Neural progenitor cell (in vitro differentiated cells): ENCODE data around the gene TMEM101. TPM values are rescaled to one million over a fixed set of nuclear protein-coding genes. Genes with fewer than 3 reads are reported as not detected.

Experiments used
- DNase-seq: peaks from one replicate; pipeline ENCODE4 v3.0.0-alpha.2; 2016; ENCODE audit warnings: low spot score
- H2AFZ ChIP-seq: fragments of 200-600 bp; sonication (generic); replicated peaks from 2 replicates; pipeline ENCODE4 v1.6.1; 2016; ENCODE audit warnings: antibody characterized with exemption
- H3F3A ChIP-seq: fragments of 200-600 bp; sonication (generic); 2 replicates; pipeline ENCODE4 v1.6.1; 2016; ENCODE audit warnings: antibody characterized with exemption, low read depth
- H3K27ac ChIP-seq: fragments of 200-600 bp; sonication (generic); 2 replicates; pipeline ENCODE4 v1.5.1; 2016; ENCODE audit warnings: mild to moderate bottlenecking
- H3K27me3 ChIP-seq: fragments of 200-600 bp; sonication (generic); 2 replicates; pipeline ENCODE4 v1.6.1; 2016; ENCODE audit warnings: mild to moderate bottlenecking, moderate library complexity
- H3K36me3 ChIP-seq: fragments of 200-600 bp; sonication (generic); 2 replicates; pipeline ENCODE4 v1.5.1; 2016
- H3K4me1 ChIP-seq: fragments of 200-600 bp; sonication (generic); 2 replicates; pipeline ENCODE4 v1.6.1; 2016; ENCODE audit warnings: mixed run types
- H3K4me2 ChIP-seq: fragments of 200-600 bp; sonication (generic); 2 replicates; pipeline ENCODE4 v1.6.1; 2016
- H3K4me3 ChIP-seq: fragments of 200-600 bp; sonication (generic); 2 replicates; pipeline ENCODE4 v1.5.1; 2016
- H3K79me2 ChIP-seq: fragments of 200-600 bp; sonication (generic); 2 replicates; pipeline ENCODE4 v1.6.1; 2016; ENCODE audit warnings: low read depth
- H3K9ac ChIP-seq: fragments of 200-600 bp; sonication (generic); 2 replicates; pipeline ENCODE4 v1.6.1; 2016
- H3K9me3 ChIP-seq: fragments of 200-600 bp; sonication (generic); 2 replicates; pipeline ENCODE4 v1.5.1; 2016; ENCODE audit warnings: low read depth
- H4K20me1 ChIP-seq: fragments of 200-600 bp; sonication (generic); 2 replicates; pipeline ENCODE4 v1.6.1; 2016; ENCODE audit warnings: low read depth
- H3K27ac Mint-ChIP-seq: 3 replicates; pipeline ENCODE4 v1.8.0; 2021; ENCODE audit warnings: mixed read lengths
- H3K27me3 Mint-ChIP-seq: 2 replicates; pipeline ENCODE4 v1.8.0; 2022; ENCODE audit warnings: low read depth, mild to moderate bottlenecking, inconsistent platforms, moderate library complexity, mixed read lengths; ENCODE audit not compliant: insufficient read depth
- H3K36me3 Mint-ChIP-seq: 3 replicates; pipeline ENCODE4 v1.8.0; 2021; ENCODE audit warnings: mixed read lengths
- H3K4me1 Mint-ChIP-seq: 3 replicates; pipeline ENCODE4 v1.8.0; 2021; ENCODE audit warnings: mixed read lengths
- H3K4me3 Mint-ChIP-seq: 3 replicates; pipeline ENCODE4 v1.8.0; 2021; ENCODE audit warnings: mild to moderate bottlenecking, moderate library complexity, mixed read lengths
- H3K9me3 Mint-ChIP-seq: 3 replicates; pipeline ENCODE4 v1.8.0; 2020; ENCODE audit warnings: mixed read lengths
- EZH2 ChIP-seq: fragments of 200-600 bp; sonication (generic); IDR thresholded peaks from 2 replicates; pipeline ENCODE4 v1.6.1; 2017; ENCODE audit warnings: antibody characterized with exemption, mild to moderate bottlenecking, moderate library complexity
- EZH2phosphoT487 ChIP-seq: fragments of 200-600 bp; sonication (generic); IDR thresholded peaks from 2 replicates; pipeline ENCODE4 v1.6.1; 2017; ENCODE audit warnings: antibody characterized with exemption
- total RNA-seq: library from RNA; depleted of rRNA; stranded (reverse); fragments of >200 nt; gene quantifications from 2 replicates; pipeline ENCODE4 v1.2.3, GENCODE V29; 2015; ENCODE audit warnings: low replicate concordance
- TF ChIP-seq, protein P1 (sequence below): fragments of 200-600 bp; sonication (generic); IDR thresholded peaks from 2 replicates; pipeline ENCODE4 v1.5.1; 2017; ENCODE audit warnings: antibody characterized with exemption, mild to moderate bottlenecking

Gene TMEM101
- total RNA-seq, 1 donor from 2014 or later: 33.8 TPM

DNA sequence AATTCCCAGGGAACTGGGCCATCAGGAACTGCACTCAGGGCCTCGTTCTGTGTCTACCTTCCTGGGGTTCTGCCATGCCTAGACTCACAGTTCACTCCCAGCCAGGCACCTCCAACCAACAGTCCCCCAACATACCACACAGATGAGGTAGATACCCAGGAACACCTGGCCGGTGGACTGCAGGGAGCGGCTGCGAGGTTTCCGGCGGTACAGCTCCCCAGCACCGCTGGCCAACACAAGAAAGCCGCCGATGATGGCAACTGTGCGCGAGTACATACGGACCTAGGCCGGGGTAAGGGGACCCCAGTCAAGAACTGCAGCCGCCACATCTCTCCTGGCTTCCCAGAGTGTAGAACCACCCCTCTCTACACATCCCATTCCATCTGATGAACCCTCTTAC lies 1.9 kb downstream of the TMEM101 start:
- no peak overlapping the region for H3K9ac ChIP-seq
- H3K36me3 Mint-ChIP-seq: peaks cover 2% of the 10 kb centered on the region

DNA sequence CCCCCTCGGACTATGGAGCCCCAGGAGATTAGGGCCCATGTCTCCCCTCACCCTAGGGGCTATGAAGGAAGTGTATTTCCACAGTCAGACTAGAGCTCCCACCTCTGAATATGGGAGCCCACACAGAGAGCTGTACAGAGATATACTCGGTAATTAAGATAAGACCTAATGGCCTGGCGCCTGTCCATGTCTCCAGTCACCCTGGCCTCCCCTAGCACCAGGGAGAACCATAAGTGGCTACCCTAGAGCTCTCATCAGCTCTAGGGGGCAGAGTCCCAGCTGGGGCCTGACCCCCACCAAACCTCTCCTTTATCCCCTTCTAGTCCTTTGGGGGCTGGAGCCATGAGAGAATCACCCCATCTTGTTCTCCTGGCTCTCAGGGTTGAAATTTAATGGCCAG lies 2.4 kb downstream of the TMEM101 start:
- Histone ChIP-seq H3K36me3 (no peaks in the 10 kb centered on the region), H3K4me3 (no peak overlapping the region), H4K20me1 (peaks cover 8% of the 10 kb centered on the region), H3K27me3 (peaks cover 5% of the 10 kb centered on the region), H3K4me1 (peaks cover 8% of the 10 kb centered on the region), H3K4me2 (no peak overlapping the region), H3K27ac (no peak overlapping the region), H2AFZ (no peak overlapping the region), H3K9me3 (no peaks in the 10 kb centered on the region), H3K9ac (no peak overlapping the region), H3F3A (peaks cover 16% of the 10 kb centered on the region), H3K79me2 (peaks cover 9% of the 10 kb centered on the region)
- no peak for TF ChIP-seq EZH2
- TF ChIP-seq, protein P1, sequence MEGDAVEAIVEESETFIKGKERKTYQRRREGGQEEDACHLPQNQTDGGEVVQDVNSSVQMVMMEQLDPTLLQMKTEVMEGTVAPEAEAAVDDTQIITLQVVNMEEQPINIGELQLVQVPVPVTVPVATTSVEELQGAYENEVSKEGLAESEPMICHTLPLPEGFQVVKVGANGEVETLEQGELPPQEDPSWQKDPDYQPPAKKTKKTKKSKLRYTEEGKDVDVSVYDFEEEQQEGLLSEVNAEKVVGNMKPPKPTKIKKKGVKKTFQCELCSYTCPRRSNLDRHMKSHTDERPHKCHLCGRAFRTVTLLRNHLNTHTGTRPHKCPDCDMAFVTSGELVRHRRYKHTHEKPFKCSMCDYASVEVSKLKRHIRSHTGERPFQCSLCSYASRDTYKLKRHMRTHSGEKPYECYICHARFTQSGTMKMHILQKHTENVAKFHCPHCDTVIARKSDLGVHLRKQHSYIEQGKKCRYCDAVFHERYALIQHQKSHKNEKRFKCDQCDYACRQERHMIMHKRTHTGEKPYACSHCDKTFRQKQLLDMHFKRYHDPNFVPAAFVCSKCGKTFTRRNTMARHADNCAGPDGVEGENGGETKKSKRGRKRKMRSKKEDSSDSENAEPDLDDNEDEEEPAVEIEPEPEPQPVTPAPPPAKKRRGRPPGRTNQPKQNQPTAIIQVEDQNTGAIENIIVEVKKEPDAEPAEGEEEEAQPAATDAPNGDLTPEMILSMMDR: no peak
- Mint-ChIP-seq H3K36me3 (peaks cover 2% of the 10 kb centered on the region), H3K27me3 (peaks cover 12% of the 10 kb centered on the region), H3K4me1 (peaks cover 14% of the 10 kb centered on the region), H3K4me3 (no peak overlapping the region), H3K9me3 (no peaks in the 10 kb centered on the region), H3K27ac (no peak overlapping the region)
- no peak for DNase-seq

More for the DNA sequence above, 1.9 kb downstream of the TMEM101 start:
- H3K4me3 Mint-ChIP-seq: peak overlapping the region; percentile 77
- peaks cover 3% of the 10 kb centered on the region for H3K27me3 ChIP-seq
- H3K36me3 ChIP-seq: no peaks in the 10 kb centered on the region
- H3K27me3 Mint-ChIP-seq: peaks cover 8% of the 10 kb centered on the region
- H3K27ac Mint-ChIP-seq: no peak overlapping the region
- H3K9me3 ChIP-seq: no peaks in the 10 kb centered on the region
- no peak overlapping the region for H3K27ac ChIP-seq
- no peak overlapping the region for H3K4me3 ChIP-seq
- no peak overlapping the region for H3K4me2 ChIP-seq
- peaks cover 9% of the 10 kb centered on the region for H3K79me2 ChIP-seq
- no peaks in the 10 kb centered on the region for H3K9me3 Mint-ChIP-seq
- peaks cover 3% of the 10 kb centered on the region for H3K4me1 ChIP-seq
- H2AFZ ChIP-seq: no peak overlapping the region
- H3K4me1 Mint-ChIP-seq: peaks cover 12% of the 10 kb centered on the region
- no peak for TF ChIP-seq EZH2
- TF ChIP-seq EZH2phosphoT487: no peak
- TF ChIP-seq, protein P1: no peak
- no peak for DNase-seq
- peaks cover 3% of the 10 kb centered on the region for H4K20me1 ChIP-seq
- peaks cover 12% of the 10 kb centered on the region for H3F3A ChIP-seq

DNA sequence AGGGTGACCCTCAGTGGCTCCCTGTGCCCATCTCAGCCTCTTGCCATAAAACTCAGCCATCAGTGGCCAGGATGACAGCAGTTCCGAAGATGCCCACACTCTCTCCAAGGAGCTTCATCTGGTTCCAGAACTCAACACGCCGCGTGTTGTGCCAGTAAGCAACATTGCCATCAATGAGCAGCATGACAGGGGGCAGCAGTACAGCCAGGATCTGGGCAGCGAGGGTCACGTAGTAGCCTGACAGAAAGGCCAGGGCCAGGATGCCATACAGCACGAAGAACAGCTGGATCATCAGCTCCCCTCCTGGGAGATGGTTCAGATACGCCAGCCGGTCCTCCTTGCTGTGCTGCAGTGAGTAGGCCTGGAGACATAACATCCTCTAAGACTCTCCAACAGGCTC lies 2.9 kb downstream of the TMEM101 start:
- TF ChIP-seq, protein P1: no peak
- no peak for TF ChIP-seq EZH2phosphoT487
- TF ChIP-seq EZH2: no peak
- H3F3A ChIP-seq: peaks cover 21% of the 10 kb centered on the region
- peaks cover 5% of the 10 kb centered on the region for H3K27me3 ChIP-seq
- peaks cover 14% of the 10 kb centered on the region for H3K27me3 Mint-ChIP-seq
- H2AFZ ChIP-seq: no peak overlapping the region
- peaks cover 8% of the 10 kb centered on the region for H4K20me1 ChIP-seq
- peaks cover 14% of the 10 kb centered on the region for H3K4me1 Mint-ChIP-seq
- H3K9ac ChIP-seq: no peak overlapping the region
- peaks cover 8% of the 10 kb centered on the region for H3K4me1 ChIP-seq
- no peak overlapping the region for H3K4me2 ChIP-seq
- no peaks in the 10 kb centered on the region for H3K9me3 ChIP-seq
- H3K27ac Mint-ChIP-seq: no peak overlapping the region
- no peak overlapping the region for H3K4me3 Mint-ChIP-seq
- H3K36me3 Mint-ChIP-seq: peaks cover 2% of the 10 kb centered on the region
- H3K36me3 ChIP-seq: no peaks in the 10 kb centered on the region
- H3K27ac ChIP-seq: no peak overlapping the region
- H3K4me3 ChIP-seq: no peak overlapping the region
- no peak for DNase-seq
- H3K79me2 ChIP-seq: peaks cover 9% of the 10 kb centered on the region
- no peaks in the 10 kb centered on the region for H3K9me3 Mint-ChIP-seq
